NCI-H1092 (cell line): Measurements from ENCODE around the gene CACNG8.
A peak's percentile ranks its signal among the peaks of the same experiment; 100 is the strongest.
"Not testable (repeated sequence)": the region's sequence is repeated elsewhere in the genome, so short reads cannot be mapped to it uniquely, and the experiment has no call there.

Experiments used
- DNase-seq: peaks from one replicate; lab custom pipeline; 2025; lab: John Stamatoyannopoulos, UW

CACNG8 gene

GRCh38 chr19:53962887-53963431 is at the start of gene CACNG8:
Gene CACNG8 (plus strand): TSS chr19:53962937.
- no peak for DNase-seq

GRCh38 chr19:53915000-53915399 is 47.7 kb upstream of the CACNG8 start:
- no peak for DNase-seq

GRCh38 chr19:53916004-53916403 is 46.7 kb upstream of the CACNG8 start:
- DNase-seq = no peak

- DNase-seq = no peak
Observed at GRCh38 chr19:53917356-53917755, 45.4 kb upstream of the CACNG8 start.

- DNase-seq = no peak
Observed at GRCh38 chr19:53927739-53928138, 35.0 kb upstream of the CACNG8 start.

GRCh38 chr19:53936029-53936428 is 26.7 kb upstream of the CACNG8 start:
- DNase-seq = no peak

- no peak for DNase-seq
Observed at GRCh38 chr19:53942001-53942786, 20.5 kb upstream of the CACNG8 start.

GRCh38 chr19:53944416-53944815 is 18.3 kb upstream of the CACNG8 start:
- no peak for DNase-seq

GRCh38 chr19:53944933-53945332 is 17.8 kb upstream of the CACNG8 start:
- DNase-seq = no peak

- DNase-seq = no peak
Observed at GRCh38 chr19:53945441-53945840, 17.3 kb upstream of the CACNG8 start.

- DNase-seq = no peak
Observed at GRCh38 chr19:53945998-53946397, 16.7 kb upstream of the CACNG8 start.

- no peak for DNase-seq
Observed at GRCh38 chr19:53947624-53948023, 15.1 kb upstream of the CACNG8 start.

- not testable (repeated sequence) for DNase-seq
Observed at GRCh38 chr19:53948611-53949010, 14.1 kb upstream of the CACNG8 start.

- DNase-seq = no peak
Observed at GRCh38 chr19:53951436-53951835, 11.3 kb upstream of the CACNG8 start.

GRCh38 chr19:53951947-53952346 is 10.8 kb upstream of the CACNG8 start:
- no peak for DNase-seq

GRCh38 chr19:53953383-53953782 is 9.4 kb upstream of the CACNG8 start:
- DNase-seq = no peak

GRCh38 chr19:53957448-53958167 is 5.1 kb upstream of the CACNG8 start:
- DNase-seq = no peak

GRCh38 chr19:53958168-53958571 is 4.6 kb upstream of the CACNG8 start:
- DNase-seq = peak; percentile 13

GRCh38 chr19:53958823-53959757 is 3.6 kb upstream of the CACNG8 start:
- DNase-seq = no peak

- DNase-seq = no peak
Observed at GRCh38 chr19:53960187-53960586, 2.5 kb upstream of the CACNG8 start.

- no peak for DNase-seq
Observed at GRCh38 chr19:53960886-53961285, 1.9 kb upstream of the CACNG8 start.
